Testis (tissue), 3 donors: ENCODE measurements around the gene VPS50. TPM values are rescaled to one million over a fixed set of nuclear protein-coding genes. Genes with fewer than 3 reads are reported as not detected.
"Not testable (repeated sequence)": the region's sequence is repeated elsewhere in the genome, so short reads cannot be mapped to it uniquely, and the experiment has no call there.

ENCODE experiments used
- DNase-seq: peaks from one replicate; pipeline ENCODE4 v3.0.0-alpha.2; 2019
- H3K27ac ChIP-seq, 2 donors: fragments of 200-600 bp; sonication (generic); one replicate each; pipeline ENCODE4 v1.5.1; 2019
- H3K27me3 ChIP-seq: fragments of 200-600 bp; sonication (generic); one replicate; pipeline ENCODE4 v1.5.1; 2019
- H3K36me3 ChIP-seq: fragments of 200-600 bp; sonication (generic); one replicate; pipeline ENCODE4 v1.5.1; 2017; ENCODE audit warnings: low read depth; ENCODE audit errors: missing control alignments
- H3K4me1 ChIP-seq: fragments of 200-600 bp; sonication (generic); one replicate; pipeline ENCODE4 v1.5.1; 2019
- H3K4me3 ChIP-seq, 2 donors: fragments of 200-600 bp; sonication (generic); one replicate each; pipeline ENCODE4 v1.5.1; 2017 to 2019
- H3K9me3 ChIP-seq: fragments of 200-600 bp; sonication (generic); one replicate; pipeline ENCODE4 v1.5.1; 2017
- CTCF ChIP-seq, 3 experiments: fragments of 450-650 bp in 2 of 3; fragments of 200-600 bp in 1 of 3; sonication (generic) in 1 of 3; IDR thresholded peaks; one replicate each; pipeline ENCODE4 v1.5.1; 2016 to 2019; ENCODE audit warnings: antibody characterized with exemption in 3 of 3, mild to moderate bottlenecking in 2 of 3, moderate library complexity in 1 of 3
- POLR2A ChIP-seq: fragments of 450-650 bp; IDR thresholded peaks from one replicate; pipeline ENCODE4 v1.6.1; 2017; ENCODE audit warnings: antibody characterized with exemption, mild to moderate bottlenecking, moderate library complexity
- WGBS, 2 donors: methylation state at CpG; one replicate each; pipeline ENCODE4 v1.1.5; 2018; 5-methylcytosine and 5-hydroxymethylcytosine counted together
- intact Hi-C: fragments of 100-400 bp; cut with DNase I; formaldehyde crosslinking; loops from one replicate; pipeline ENCODE4 v1.15.1; 2023; ENCODE audit warnings: low total_unique reads
- polyA plus RNA-seq: library from polyadenylated mRNA; stranded (reverse); fragments of 350-450 nt; fragmentation: Illumina TruSeq; extraction: RNeasy Lipid Tissue Mini Kit (QIAGEN cat#74804); gene quantifications from one replicate; pipeline ENCODE4 v1.2.3, GENCODE V29; 2014; ENCODE audit warnings: low read depth, low replicate concordance; ENCODE audit not compliant: insufficient read depth
- total RNA-seq, 2 donors: library from RNA; depleted of rRNA; stranded (reverse); fragments of >200 nt; gene quantifications; one replicate each; pipeline ENCODE4 v1.2.3, GENCODE V29; 2016

The VPS50 gene
- total and polyA plus RNA-seq, 3 donors from 2014 or later: 17.5 to 26.6 (median 22.9) TPM

GRCh38 chr7:93314449-93314848, 82.3 kb downstream of the VPS50 start:
- TF ChIP-seq POLR2A (no peak), CTCF (IDR thresholded peaks at IDR 0.05) (no peak)
- no peaks in the 10 kb centered on the region for H3K27me3 ChIP-seq
- no peaks in the 10 kb centered on the region for H3K9me3 ChIP-seq
- intact Hi-C loops: no loop called here
- H3K27ac ChIP-seq: no peak overlapping the region
- H3K4me3 ChIP-seq: no peak overlapping the region
- no peak for DNase-seq
- no peaks in the 10 kb centered on the region for H3K4me1 ChIP-seq
- WGBS, 2 donors: 89 to 92% methylated on average over 3 of the region's 3 CpGs
- H3K36me3 ChIP-seq: no peaks in the 10 kb centered on the region

GRCh38 chr7:93315896-93316295, 83.7 kb downstream of the VPS50 start:
- no peak for TF ChIP-seq POLR2A
- TF ChIP-seq CTCF (IDR thresholded peaks at IDR 0.05): no peak
- H3K4me1 ChIP-seq: no peaks in the 10 kb centered on the region
- H3K4me3 ChIP-seq: no peak overlapping the region
- DNase-seq: no peak
- H3K36me3 ChIP-seq: no peaks in the 10 kb centered on the region
- no peaks in the 10 kb centered on the region for H3K27me3 ChIP-seq
- no peaks in the 10 kb centered on the region for H3K9me3 ChIP-seq
- no peak overlapping the region for H3K27ac ChIP-seq
- WGBS, 2 donors: 95 to 98% methylated on average over 2 of the region's 2 CpGs
- intact Hi-C loops: no loop called here

GRCh38 chr7:93316730-93317129, 84.6 kb downstream of the VPS50 start:
- no peak for TF ChIP-seq POLR2A
- TF ChIP-seq CTCF (IDR thresholded peaks at IDR 0.05): no peak
- Histone ChIP-seq H3K27ac (no peak overlapping the region), H3K36me3 (no peaks in the 10 kb centered on the region), H3K4me1 (no peaks in the 10 kb centered on the region), H3K27me3 (no peaks in the 10 kb centered on the region), H3K9me3 (no peaks in the 10 kb centered on the region), H3K4me3 (no peak overlapping the region)
- intact Hi-C loops: no loop called here
- no peak for DNase-seq

- H3K4me1 ChIP-seq: no peaks in the 10 kb centered on the region
- H3K27me3 ChIP-seq: no peaks in the 10 kb centered on the region
- no peak overlapping the region for H3K27ac ChIP-seq
- H3K36me3 ChIP-seq: no peaks in the 10 kb centered on the region
- H3K4me3 ChIP-seq: peak overlapping the region; percentile 13 to 34
- DNase-seq: no peak
- no peaks in the 10 kb centered on the region for H3K9me3 ChIP-seq
- WGBS, 2 donors: 61 to 72% methylated on average over 4 of the region's 4 CpGs
- intact Hi-C loops: no loop called here
- TF ChIP-seq CTCF (IDR thresholded peaks at IDR 0.05) (no peak), POLR2A (no peak)
Measured at GRCh38 chr7:93320887-93321286, 88.7 kb downstream of the VPS50 start.

- H3K27me3 ChIP-seq, H3K9me3 ChIP-seq, H3K4me3 ChIP-seq, H3K4me1 ChIP-seq, DNase-seq, H3K27ac ChIP-seq, intact Hi-C loops, H3K36me3 ChIP-seq: not testable (repeated sequence)
- WGBS, 2 donors: 95 to 100% methylated on average over 2 of the region's 2 CpGs
Measured at GRCh38 chr7:93326291-93326690, 94.1 kb downstream of the VPS50 start.
